ENCODE results near the gene TUBGCP3. TPM values are rescaled to one million over a fixed set of nuclear protein-coding genes. Genes with fewer than 3 reads are reported as not detected.

TUBGCP3 gene
- total and polyA plus RNA-seq, 2 experiments from 2014 or later = 12.8 to 40.2 TPM

DNA sequence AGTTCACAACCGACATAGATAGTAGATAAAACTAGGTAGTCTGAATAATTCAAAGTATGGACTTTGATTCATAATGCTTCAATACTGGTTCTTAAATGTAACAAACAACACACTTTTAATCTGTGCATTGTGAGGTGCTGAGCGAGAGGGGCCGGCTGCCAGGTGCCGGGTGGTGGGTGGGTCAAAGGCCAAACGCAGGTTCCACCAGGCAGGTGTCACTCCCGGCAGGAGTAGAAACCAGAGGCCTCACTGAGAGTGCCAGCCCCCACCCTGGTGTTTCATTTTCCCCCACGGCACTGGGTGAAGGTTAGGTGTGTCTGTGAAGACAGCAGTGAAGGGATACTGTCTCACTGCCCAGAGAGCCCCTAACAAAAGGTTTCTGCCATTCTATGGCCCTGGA, 4.2 kb upstream of the TUBGCP3 start:
- Histone ChIP-seq H3K9me2 (ENCODE audit: insufficient read depth) (no peaks in the 10 kb centered on the region), H3K27ac (ENCODE audit: low read depth) (no peak overlapping the region), H2AFZ (no peak overlapping the region), H3K36me3 (ENCODE audit: insufficient read depth) (no peaks in the 10 kb centered on the region; the same call in 1 of the 2 replicates), H4K20me1 (replicated peaks; ENCODE audit: insufficient read depth) (no peaks in the 10 kb centered on the region), H3K79me2 (replicated peaks; ENCODE audit: insufficient read depth) (peaks cover 2% of the 10 kb centered on the region; the same call in 1 of the 2 replicates), H3F3A (replicated peaks; ENCODE audit: low read depth) (no peaks in the 10 kb centered on the region), H3K4me3 (no peak overlapping the region), H3K27me3 (ENCODE audit: insufficient read depth) (no peaks in the 10 kb centered on the region), H3K4me1 (ENCODE audit: insufficient read depth) (peaks cover 5% of the 10 kb centered on the region; the same call in 1 of the 2 replicates), H3K4me2 (no peak overlapping the region)
- TF ChIP-seq POLR2AphosphoS5 (IDR thresholded peaks at IDR 0.05; ENCODE audit: low read depth) (no peak), NANOG (IDR thresholded peaks at IDR 0.05; ENCODE audit: borderline replicate concordance) (no peak), CREB1 (CRISPR knock-in tag; IDR thresholded peaks at IDR 0.05; ENCODE audit: low read depth) (no peak), ZNF114 (CRISPR knock-in tag; IDR thresholded peaks at IDR 0.05) (no peak), STAT1 (IDR thresholded peaks at IDR 0.05; ENCODE audit: unreplicated experiment) (no peak), ZNF462 (CRISPR knock-in tag; IDR thresholded peaks at IDR 0.05) (no peak), ZNF331 (CRISPR knock-in tag; IDR thresholded peaks at IDR 0.05; ENCODE audit: low read depth) (no peak), EZH2 (IDR thresholded peaks at IDR 0.05; ENCODE audit: low read depth, unreplicated experiment) (no peak), JUNB (IDR thresholded peaks at IDR 0.05; ENCODE audit: unreplicated experiment) (no peak), EZH2phosphoT487 (IDR thresholded peaks at IDR 0.05; ENCODE audit: unreplicated experiment) (no peak)
- TF ChIP-seq, protein P1, sequence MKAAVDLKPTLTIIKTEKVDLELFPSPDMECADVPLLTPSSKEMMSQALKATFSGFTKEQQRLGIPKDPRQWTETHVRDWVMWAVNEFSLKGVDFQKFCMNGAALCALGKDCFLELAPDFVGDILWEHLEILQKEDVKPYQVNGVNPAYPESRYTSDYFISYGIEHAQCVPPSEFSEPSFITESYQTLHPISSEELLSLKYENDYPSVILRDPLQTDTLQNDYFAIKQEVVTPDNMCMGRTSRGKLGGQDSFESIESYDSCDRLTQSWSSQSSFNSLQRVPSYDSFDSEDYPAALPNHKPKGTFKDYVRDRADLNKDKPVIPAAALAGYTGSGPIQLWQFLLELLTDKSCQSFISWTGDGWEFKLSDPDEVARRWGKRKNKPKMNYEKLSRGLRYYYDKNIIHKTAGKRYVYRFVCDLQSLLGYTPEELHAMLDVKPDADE (IDR thresholded peaks at IDR 0.05) = no peak
- TF ChIP-seq, protein P2, sequence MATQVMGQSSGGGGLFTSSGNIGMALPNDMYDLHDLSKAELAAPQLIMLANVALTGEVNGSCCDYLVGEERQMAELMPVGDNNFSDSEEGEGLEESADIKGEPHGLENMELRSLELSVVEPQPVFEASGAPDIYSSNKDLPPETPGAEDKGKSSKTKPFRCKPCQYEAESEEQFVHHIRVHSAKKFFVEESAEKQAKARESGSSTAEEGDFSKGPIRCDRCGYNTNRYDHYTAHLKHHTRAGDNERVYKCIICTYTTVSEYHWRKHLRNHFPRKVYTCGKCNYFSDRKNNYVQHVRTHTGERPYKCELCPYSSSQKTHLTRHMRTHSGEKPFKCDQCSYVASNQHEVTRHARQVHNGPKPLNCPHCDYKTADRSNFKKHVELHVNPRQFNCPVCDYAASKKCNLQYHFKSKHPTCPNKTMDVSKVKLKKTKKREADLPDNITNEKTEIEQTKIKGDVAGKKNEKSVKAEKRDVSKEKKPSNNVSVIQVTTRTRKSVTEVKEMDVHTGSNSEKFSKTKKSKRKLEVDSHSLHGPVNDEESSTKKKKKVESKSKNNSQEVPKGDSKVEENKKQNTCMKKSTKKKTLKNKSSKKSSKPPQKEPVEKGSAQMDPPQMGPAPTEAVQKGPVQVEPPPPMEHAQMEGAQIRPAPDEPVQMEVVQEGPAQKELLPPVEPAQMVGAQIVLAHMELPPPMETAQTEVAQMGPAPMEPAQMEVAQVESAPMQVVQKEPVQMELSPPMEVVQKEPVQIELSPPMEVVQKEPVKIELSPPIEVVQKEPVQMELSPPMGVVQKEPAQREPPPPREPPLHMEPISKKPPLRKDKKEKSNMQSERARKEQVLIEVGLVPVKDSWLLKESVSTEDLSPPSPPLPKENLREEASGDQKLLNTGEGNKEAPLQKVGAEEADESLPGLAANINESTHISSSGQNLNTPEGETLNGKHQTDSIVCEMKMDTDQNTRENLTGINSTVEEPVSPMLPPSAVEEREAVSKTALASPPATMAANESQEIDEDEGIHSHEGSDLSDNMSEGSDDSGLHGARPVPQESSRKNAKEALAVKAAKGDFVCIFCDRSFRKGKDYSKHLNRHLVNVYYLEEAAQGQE (IDR thresholded peaks at IDR 0.05; ENCODE audit: unreplicated experiment) = no peak
- TF ChIP-seq, protein P3, sequence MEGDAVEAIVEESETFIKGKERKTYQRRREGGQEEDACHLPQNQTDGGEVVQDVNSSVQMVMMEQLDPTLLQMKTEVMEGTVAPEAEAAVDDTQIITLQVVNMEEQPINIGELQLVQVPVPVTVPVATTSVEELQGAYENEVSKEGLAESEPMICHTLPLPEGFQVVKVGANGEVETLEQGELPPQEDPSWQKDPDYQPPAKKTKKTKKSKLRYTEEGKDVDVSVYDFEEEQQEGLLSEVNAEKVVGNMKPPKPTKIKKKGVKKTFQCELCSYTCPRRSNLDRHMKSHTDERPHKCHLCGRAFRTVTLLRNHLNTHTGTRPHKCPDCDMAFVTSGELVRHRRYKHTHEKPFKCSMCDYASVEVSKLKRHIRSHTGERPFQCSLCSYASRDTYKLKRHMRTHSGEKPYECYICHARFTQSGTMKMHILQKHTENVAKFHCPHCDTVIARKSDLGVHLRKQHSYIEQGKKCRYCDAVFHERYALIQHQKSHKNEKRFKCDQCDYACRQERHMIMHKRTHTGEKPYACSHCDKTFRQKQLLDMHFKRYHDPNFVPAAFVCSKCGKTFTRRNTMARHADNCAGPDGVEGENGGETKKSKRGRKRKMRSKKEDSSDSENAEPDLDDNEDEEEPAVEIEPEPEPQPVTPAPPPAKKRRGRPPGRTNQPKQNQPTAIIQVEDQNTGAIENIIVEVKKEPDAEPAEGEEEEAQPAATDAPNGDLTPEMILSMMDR (conservative IDR thresholded peaks at IDR 0.05; ENCODE audit: low read depth in 2 of 2) = no peak
- H3K4me3 Mint-ChIP-seq = no peak overlapping the region
- DNase-seq (ENCODE audit: low spot score) (no peak), ATAC-seq (no peak)
- H3K9me3 Mint-ChIP-seq = 0 out of 3 replicates have a peak, but pooled peaks cover 2% of the 10 kb centered on the region
- H3K27ac Mint-ChIP-seq = no peak overlapping the region
- H3K4me1 Mint-ChIP-seq = peaks cover 13% of the 10 kb centered on the region
- H3K27me3 Mint-ChIP-seq (ENCODE audit: insufficient read depth, low read depth, poor library complexity) = peaks cover 2% of the 10 kb centered on the region
- H3K36me3 Mint-ChIP-seq (ENCODE audit: low read depth) = peaks cover 3% of the 10 kb centered on the region; the same call in 2 of the 3 replicates
